ENCODE measurements around the gene MINDY2. TPM values are rescaled to one million over a fixed set of nuclear protein-coding genes. Genes with fewer than 3 reads are reported as not detected.

The MINDY2 gene
- total and polyA plus RNA-seq, 10 of the 15 experiments (the other 5 are each of a cell fraction or from before 2014, with no cell fraction given), result 0.73 to 9.4 (median 3.3) TPM

GRCh38 chr15:58867926-58868325, 96.8 kb downstream of the MINDY2 start (continued):
- no peak for TF ChIP-seq TAF1 (IDR thresholded peaks at IDR 0.05; ENCODE audit: borderline replicate concordance, low read depth, low read length)
- no peak for TF ChIP-seq ZNF24 (IDR thresholded peaks at IDR 0.05)
- TF ChIP-seq, protein P1, sequence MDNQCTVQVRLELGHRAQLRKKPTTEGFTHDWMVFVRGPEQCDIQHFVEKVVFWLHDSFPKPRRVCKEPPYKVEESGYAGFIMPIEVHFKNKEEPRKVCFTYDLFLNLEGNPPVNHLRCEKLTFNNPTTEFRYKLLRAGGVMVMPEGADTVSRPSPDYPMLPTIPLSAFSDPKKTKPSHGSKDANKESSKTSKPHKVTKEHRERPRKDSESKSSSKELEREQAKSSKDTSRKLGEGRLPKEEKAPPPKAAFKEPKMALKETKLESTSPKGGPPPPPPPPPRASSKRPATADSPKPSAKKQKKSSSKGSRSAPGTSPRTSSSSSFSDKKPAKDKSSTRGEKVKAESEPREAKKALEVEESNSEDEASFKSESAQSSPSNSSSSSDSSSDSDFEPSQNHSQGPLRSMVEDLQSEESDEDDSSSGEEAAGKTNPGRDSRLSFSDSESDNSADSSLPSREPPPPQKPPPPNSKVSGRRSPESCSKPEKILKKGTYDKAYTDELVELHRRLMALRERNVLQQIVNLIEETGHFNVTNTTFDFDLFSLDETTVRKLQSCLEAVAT (IDR thresholded peaks at IDR 0.05), result no peak
- TF ChIP-seq, protein P2, sequence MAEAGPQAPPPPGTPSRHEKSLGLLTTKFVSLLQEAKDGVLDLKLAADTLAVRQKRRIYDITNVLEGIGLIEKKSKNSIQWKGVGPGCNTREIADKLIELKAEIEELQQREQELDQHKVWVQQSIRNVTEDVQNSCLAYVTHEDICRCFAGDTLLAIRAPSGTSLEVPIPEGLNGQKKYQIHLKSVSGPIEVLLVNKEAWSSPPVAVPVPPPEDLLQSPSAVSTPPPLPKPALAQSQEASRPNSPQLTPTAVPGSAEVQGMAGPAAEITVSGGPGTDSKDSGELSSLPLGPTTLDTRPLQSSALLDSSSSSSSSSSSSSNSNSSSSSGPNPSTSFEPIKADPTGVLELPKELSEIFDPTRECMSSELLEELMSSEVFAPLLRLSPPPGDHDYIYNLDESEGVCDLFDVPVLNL (IDR thresholded peaks at IDR 0.05; ENCODE audit: low read depth, low read length), result no peak

GRCh38 chr15:58870451-58870850, 99.3 kb downstream of the MINDY2 start:
- H3K79me2 ChIP-seq (ENCODE audit: control insufficient read depth, insufficient read depth, low read length), result no peaks in the 10 kb centered on the region
- ATAC-seq, result no peak
- ChIA-PET RAD21 (ENCODE audit: unreplicated experiment) (no interaction called here), POLR2A (no interaction called here), CTCF (interaction anchor here (0.7 kb wide), 1 partner anchor 93 kb away, joined by 3 read pairs; no protein-coding TSS in a partner anchor), SMC1A (ENCODE audit: uncharacterized antibody, unreplicated experiment) (interaction anchor here (0.6 kb wide), 1 partner anchor 31 kb away, joined by 3 read pairs; no protein-coding TSS in a partner anchor)
- H3K9me3 ChIP-seq (replicated peaks; ENCODE audit: control insufficient read depth, insufficient read depth, low read length), result no peaks in the 10 kb centered on the region
- H3K36me3 ChIP-seq (ENCODE audit: control insufficient read depth in 2 of 2, insufficient read depth in 2 of 2, low read length in 1 of 2), result no peaks in the 10 kb centered on the region
- intact Hi-C loops (cut with micrococcal nuclease; ENCODE audit: unreplicated experiment) (no loop called here), in situ Hi-C loops (cut with MboI) (no loop called here)
- no peak overlapping the region for H2AFZ ChIP-seq (ENCODE audit: control insufficient read depth, low read depth, low read length)
- no peak overlapping the region for H3K9ac ChIP-seq (ENCODE audit: control insufficient read depth, insufficient read depth, low read length)
- BruUV-seq (replicated peaks), result no TSS peak
- no peak overlapping the region for H3K27ac ChIP-seq (ENCODE audit: control insufficient read depth, insufficient read depth)
- DNase-seq (ENCODE audit: low read depth, low spot score), result no peak
- no peak for FAIRE-seq
- TF ChIP-seq MTA2 (IDR thresholded peaks at IDR 0.05; ENCODE audit: low read depth) (no peak), BHLHE40 (IDR thresholded peaks at IDR 0.05; ENCODE audit: borderline replicate concordance in 1 of 2, low read depth in 2 of 2, low read length in 1 of 2) (no peak), ATF7 (IDR thresholded peaks at IDR 0.05; ENCODE audit: low read depth) (no peak), CHD2 (IDR thresholded peaks at IDR 0.05; ENCODE audit: borderline replicate concordance, low read depth, low read length) (no peak), WRNIP1 (IDR thresholded peaks at IDR 0.05; ENCODE audit: borderline replicate concordance, low read depth, low read length) (no peak), MTA3 (IDR thresholded peaks at IDR 0.05; ENCODE audit: borderline replicate concordance, low read length) (no peak), SKIL (IDR thresholded peaks at IDR 0.05; ENCODE audit: low read depth, poor library complexity, severe bottlenecking) (no peak), E4F1 (IDR thresholded peaks at IDR 0.05; ENCODE audit: borderline replicate concordance, partially characterized antibody) (no peak), IRF4 (IDR thresholded peaks at IDR 0.05; ENCODE audit: low read depth, low read length) (no peak), SP1 (IDR thresholded peaks at IDR 0.05; ENCODE audit: low read depth, low read length) (no peak), NR2C1 (IDR thresholded peaks at IDR 0.05) (no peak)
- no peaks in the 10 kb centered on the region for H4K20me1 ChIP-seq (ENCODE audit: control insufficient read depth, insufficient read depth)
- H3K4me2 ChIP-seq (ENCODE audit: control insufficient read depth, insufficient read depth), result no peak overlapping the region
- no peak overlapping the region for H3K4me3 ChIP-seq
- no peaks in the 10 kb centered on the region for H3K27me3 ChIP-seq (replicated peaks in 1 of 2; ENCODE audit: control insufficient read depth in 2 of 2, insufficient read depth in 2 of 2, low read length in 1 of 2)
- 82% methylated on average over 4 of the region's 4 CpGs for WGBS (ENCODE audit: insufficient coverage, insufficient replicate concordance, low lambda C conversion rate, missing lambda C conversion rate)
- peaks cover 4% of the 10 kb centered on the region; the same call in 1 of the 2 replicates for H3K4me1 ChIP-seq (ENCODE audit: control insufficient read depth, insufficient read depth, low read length)

Measured in GM12878 (cell line).